Activated CD4-positive, alpha-beta T cell treated with anti-CD3 and anti-CD28 coated beads for 4 hours (primary cell): ENCODE results near the gene NAB2.
"Not testable (repeated sequence)": the region's sequence is repeated elsewhere in the genome, so short reads cannot be mapped to it uniquely, and the experiment has no call there.

ENCODE experiments used
- DNase-seq, 2 donors: peaks; one replicate each; pipeline ENCODE4 v3.0.0-alpha.2; 2020

Gene NAB2

GRCh38 chr12:57088354-57089270, at the start of gene NAB2:
Gene NAB2, plus strand, starts transcription at chr12:57089114. Its CDS starts 158 bp downstream, at chr12:57089272.
- peak; percentile 90 to 96 for DNase-seq

DNA sequence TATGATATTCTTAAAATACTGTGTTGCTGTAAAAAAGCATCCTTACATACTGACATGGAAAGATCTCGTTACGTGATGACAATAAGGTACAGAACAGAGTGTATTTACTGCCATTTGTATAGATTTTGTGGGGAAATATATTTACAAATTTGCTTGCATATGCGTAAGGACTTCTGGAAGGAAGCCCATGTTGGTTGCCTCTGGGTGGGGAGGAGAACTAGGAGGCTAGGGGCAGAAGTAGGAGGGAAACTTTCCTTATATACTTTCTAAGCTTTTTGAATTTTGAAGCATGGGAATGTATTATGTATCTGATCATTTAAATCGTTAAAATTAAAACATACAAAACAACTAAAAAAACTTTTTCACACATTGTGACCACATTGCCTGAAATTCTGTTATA, 48.7 kb upstream of the NAB2 start:
- no peak for DNase-seq

DNA sequence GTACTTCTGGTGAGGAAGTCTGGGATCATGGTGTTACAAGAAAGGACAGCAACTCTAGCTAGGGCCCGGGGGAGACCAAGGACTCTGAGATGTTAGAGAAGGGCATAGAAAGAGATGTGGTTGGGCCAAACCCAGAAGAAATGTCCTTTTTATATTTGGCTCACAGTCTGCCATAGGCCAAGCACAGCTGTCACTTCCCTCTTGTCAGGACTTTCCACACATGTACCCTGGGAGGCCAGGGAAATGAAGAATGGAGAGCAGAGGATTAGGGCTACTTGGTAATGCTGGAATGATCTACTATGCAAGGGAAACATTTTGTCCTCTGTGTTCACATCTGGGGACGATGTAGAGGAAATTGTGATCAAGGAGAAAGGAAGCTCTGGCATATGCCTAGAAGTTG, 48.2 kb upstream of the NAB2 start:
- DNase-seq: no peak

DNA sequence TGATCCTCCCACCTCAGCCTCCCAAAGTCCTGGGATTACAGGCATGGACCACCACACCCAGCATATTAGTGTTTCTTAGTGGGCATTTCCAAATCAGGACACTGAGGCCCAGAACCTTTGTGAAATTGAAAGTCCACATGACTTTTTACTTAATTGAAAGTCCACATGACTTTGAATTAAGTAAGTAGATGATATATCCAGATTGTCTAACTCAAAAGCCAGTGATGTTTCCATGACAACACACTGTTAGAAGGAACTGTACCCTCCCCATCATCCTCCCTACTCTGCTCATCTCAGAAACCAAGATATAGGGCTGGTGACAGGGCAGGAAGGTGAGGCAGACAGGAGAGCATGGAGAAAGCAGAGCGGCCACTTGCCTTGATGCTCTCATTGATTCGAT, 46.2 kb upstream of the NAB2 start:
- DNase-seq: no peak

- no peak for DNase-seq
Observed at GRCh38 chr12:57044468-57044867, 44.4 kb upstream of the NAB2 start.

- no peak for DNase-seq
Observed at GRCh38 chr12:57044889-57045288, 44.0 kb upstream of the NAB2 start.

DNA sequence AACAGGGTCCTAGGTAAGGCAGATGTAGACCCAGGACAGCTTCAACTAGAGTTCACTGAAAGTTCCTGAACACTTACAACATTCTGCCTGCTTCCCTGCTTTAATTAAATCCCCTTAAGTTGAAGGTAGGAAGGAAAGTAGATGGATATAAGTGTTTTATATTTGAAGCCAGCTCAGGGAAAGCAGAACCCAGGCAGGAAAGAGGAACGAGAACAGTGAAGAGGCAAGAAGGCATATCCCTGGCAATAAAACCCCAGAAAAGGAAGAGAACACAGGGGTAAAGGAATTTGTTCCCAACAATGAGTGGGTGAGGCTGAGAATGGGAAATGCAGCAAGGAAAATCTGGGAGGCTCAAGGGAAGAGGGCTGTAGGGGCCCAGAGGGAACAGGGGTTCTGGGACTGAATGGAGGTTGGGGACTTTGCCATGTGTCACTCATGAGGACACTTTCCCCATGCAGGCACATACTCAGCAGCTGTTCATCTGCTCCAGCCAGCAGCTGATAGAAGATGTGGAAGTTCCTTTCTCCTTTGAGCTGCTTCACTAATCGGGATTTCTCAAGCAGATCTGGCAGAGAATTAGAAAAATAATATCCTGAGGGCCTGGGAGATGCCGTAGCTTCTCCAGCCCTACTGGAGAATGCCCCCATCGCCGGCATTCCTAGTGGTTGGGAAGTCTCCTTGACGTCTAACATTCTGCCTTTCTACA, 42.7 kb upstream of the NAB2 start:
- no peak for DNase-seq

- no peak for DNase-seq
Observed at GRCh38 chr12:57046947-57047890, 41.7 kb upstream of the NAB2 start.

- DNase-seq: no peak
Observed at GRCh38 chr12:57047981-57048380, 40.9 kb upstream of the NAB2 start.

DNA sequence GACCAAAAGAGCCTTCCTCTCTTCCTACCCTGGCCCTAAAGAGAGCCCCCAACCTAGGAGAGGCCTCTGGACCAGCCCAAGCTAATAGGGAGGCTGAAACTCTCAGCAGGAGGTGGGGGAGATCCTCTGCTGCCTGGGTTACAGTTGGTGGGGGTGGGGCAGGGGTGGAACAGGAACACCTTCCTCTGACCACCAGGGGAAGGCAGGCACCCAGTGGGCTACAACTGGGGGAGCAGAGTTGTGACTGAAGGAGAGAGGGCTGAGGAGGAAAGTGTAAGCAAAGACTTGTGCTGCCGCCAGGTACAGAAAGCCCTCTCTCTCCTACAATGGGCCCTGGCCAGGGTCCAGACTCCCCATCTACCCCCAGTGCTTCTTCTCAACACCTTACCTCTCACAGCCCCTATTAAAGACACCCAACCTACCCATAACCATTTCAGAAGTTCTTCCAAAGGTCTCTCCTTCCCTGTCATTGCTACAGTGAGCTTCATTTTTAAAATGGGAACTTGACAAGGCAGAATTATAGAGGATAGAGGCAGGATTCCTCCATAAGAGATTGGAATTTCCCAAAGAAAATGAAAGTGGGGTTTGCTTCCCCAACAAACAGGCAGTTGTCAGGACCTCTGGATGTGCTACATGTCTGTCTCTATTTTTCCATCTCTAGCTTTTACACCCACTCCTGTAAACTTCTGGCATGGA, 40.3 kb upstream of the NAB2 start:
- no peak for DNase-seq

DNA sequence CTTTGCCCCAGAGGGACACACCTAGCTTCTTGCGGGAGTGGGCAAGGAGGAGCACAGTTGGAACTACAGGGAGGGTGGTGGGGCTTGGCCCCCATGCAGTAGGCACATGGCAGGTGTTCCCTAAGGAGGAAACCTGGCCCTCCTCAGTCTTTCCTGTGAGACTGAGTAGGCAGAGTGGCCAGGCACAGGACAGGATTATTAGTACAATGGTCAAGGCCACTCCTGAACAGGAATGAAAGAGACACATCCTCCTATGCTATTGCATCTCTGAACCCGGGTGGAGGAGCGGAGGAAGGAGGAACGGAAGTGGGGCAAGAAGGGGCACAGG, 39.8 kb upstream of the NAB2 start:
- no peak for DNase-seq

GRCh38 chr12:57049890-57050289, 39.0 kb upstream of the NAB2 start, which contains the start of gene MYO1A:
Gene MYO1A, minus strand, starts transcription at chr12:57050129. Its CDS starts 1,806 bp downstream, at chr12:57048323.
- no peak for DNase-seq

- no peak for DNase-seq
Observed at GRCh38 chr12:57051011-57051410, 37.9 kb upstream of the NAB2 start.

GRCh38 chr12:57053146-57053545, 35.8 kb upstream of the NAB2 start:
- DNase-seq: not testable (repeated sequence)

DNA sequence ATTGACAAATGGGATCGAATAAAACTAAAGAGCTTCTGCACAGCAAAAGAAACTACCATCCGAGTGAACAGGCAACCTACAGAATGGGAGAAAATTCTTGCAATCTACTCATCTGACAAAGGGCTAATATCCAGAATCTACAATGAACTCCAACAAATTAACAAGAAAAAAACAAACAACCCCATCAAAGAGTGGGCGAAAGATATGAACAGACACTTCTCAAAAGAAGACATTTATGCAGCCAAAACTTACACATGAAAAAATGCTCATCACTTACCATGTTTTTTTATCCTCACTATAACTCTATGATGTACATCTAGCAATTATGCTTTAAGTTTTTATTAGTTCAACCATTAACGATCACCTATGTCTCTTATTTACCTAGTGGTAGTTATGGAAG, 35.0 kb upstream of the NAB2 start:
- not testable (repeated sequence) for DNase-seq

- no peak for DNase-seq
Observed at GRCh38 chr12:57055824-57056223, 33.1 kb upstream of the NAB2 start.

DNA sequence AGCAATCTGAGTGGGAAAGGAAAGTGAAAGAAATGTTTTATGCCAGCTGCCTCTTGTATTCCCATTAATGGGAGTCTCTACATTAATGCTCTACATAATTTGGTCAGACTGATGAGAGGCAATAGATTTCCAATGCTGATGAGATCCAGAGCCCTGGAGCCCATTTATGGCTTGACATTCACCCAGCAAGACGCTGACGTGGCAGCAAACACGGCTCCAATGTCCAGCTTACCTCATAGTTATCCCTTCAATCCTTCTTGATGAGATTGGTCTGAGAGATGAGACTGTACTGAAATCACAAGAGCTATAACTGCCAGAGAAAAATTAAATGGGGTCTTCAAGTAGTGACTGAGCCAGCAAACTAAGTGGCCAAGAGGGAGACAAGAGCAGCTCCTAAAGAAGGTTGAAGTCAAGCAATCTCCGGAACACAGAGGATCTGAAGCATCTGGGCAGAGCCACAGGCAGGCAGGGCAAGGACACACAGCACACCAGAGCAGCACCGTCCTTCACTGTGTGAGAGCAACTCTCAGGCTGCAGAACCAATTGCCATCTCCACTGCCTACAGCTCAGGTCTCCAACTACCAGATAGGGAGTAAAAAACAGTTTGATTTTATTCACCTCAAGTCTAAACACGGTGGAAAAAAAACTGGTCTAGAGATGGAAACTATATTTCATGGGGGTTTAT, 31.7 kb upstream of the NAB2 start:
- DNase-seq: no peak

DNA sequence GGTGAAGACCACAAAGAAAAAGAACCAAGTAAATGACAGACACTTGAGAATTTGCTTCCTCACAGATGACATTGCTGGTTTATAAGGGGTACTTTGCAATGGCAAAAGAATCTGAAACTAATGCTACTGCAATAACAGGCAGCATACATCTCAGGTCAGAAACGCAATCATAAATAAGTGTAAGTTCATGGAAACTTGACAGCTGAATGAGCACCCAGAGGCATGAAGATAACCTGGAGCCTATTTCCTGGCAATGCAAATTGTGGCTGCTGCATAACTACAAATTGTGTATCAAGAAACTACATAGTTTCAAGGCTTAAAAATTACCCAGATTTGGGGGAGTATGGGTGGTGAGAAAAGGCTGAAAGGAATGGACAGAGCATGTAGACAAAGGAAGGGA, 30.5 kb upstream of the NAB2 start:
- DNase-seq: no peak

GRCh38 chr12:57063991-57064685, 24.8 kb upstream of the NAB2 start:
- peak; percentile 58 to 66 for DNase-seq

DNA sequence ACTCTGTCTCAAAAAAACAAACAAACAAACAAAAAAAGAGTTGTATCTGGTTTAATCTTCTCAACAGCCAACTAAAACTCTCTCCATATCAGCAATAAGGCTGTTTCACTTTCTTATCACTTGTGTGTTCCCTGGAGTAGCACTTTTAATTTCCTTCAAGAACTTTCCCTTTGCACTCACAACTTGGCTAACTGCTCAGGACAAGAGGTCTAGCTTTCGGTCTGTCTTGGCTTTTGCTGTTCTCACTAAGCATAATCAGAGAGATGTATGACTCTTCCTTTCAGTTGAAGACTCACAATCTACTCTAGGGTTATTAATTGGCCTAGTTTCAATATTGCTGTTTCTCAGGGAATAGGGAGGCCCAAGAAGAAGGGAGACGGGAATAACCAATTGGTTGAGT, 22.7 kb upstream of the NAB2 start:
- DNase-seq: no peak

GRCh38 chr12:57069523-57069922, 19.4 kb upstream of the NAB2 start:
- DNase-seq: peak; percentile 62 to 66
